K562 (cell line): Measurements from ENCODE around the gene DPH1. TPM values are rescaled to one million over a fixed set of nuclear protein-coding genes. Genes with fewer than 3 reads are reported as not detected.

Experiments
- ARID2 ChIP-seq: fragments of 450-650 bp; IDR thresholded peaks from 2 replicates; pipeline ENCODE4 v1.6.1; 2017; ENCODE audit warnings: antibody characterized with exemption, mild to moderate bottlenecking
- BHLHE40 ChIP-seq: IDR thresholded peaks from 2 replicates; pipeline ENCODE4 v1.6.1; 2011; ENCODE audit warnings: low read length, improper control_type of control experiment
- GABPA ChIP-seq: fragments of 200-800 bp; sonication (Bioruptor generic); conservative IDR thresholded peaks from 2 replicates; pipeline ENCODE4 v1.6.1; 2016; ENCODE audit warnings: low read depth, missing genetic modification characterization, missing compliant biosample characterization
- KAT8 ChIP-seq: fragments of 450-650 bp; IDR thresholded peaks from 2 replicates; pipeline ENCODE4 v1.6.1; 2016; ENCODE audit warnings: low read depth, mild to moderate bottlenecking
- NCOA2 ChIP-seq, 2 experiments: fragments of 450-650 bp; IDR thresholded peaks; 2 replicates each; pipeline ENCODE4 v1.6.1; 2018; ENCODE audit warnings: mild to moderate bottlenecking in 2 of 2, moderate library complexity in 1 of 2; ENCODE audit not compliant: partially characterized antibody in 2 of 2
- NFIC ChIP-seq: fragments of 450-650 bp; IDR thresholded peaks from 2 replicates; pipeline ENCODE4 v1.6.1; 2017; ENCODE audit warnings: mild to moderate bottlenecking, inconsistent platforms
- PTRF ChIP-seq: fragments of 450-650 bp; IDR thresholded peaks from 2 replicates; pipeline ENCODE4 v1.6.1; 2016; ENCODE audit warnings: mild to moderate bottlenecking, missing genetic modification characterization, missing compliant biosample characterization
- ZNF184 ChIP-seq: sonication (generic); formaldehyde crosslinking; IDR thresholded peaks from 2 replicates; pipeline ENCODE4 v1.5.0; 2020; ENCODE audit warnings: missing genetic modification reagents
- ZNF232 ChIP-seq: sonication (generic); formaldehyde crosslinking; IDR thresholded peaks from 2 replicates; pipeline ENCODE4 v1.8.0; 2022; ENCODE audit warnings: mild to moderate bottlenecking, missing genetic modification reagents
- ZNF589 ChIP-seq: fragments of 200-800 bp; sonication (Bioruptor generic); IDR thresholded peaks from 2 replicates; pipeline ENCODE4 v1.6.1; 2016; ENCODE audit warnings: low read depth, missing genetic modification characterization, missing compliant biosample characterization
- ZNF696 ChIP-seq: fragments of 250-450 bp; sonication (Bioruptor Pico); conservative IDR thresholded peaks from 2 replicates; pipeline ENCODE4 v1.4.0; 2020; ENCODE audit warnings: mild to moderate bottlenecking, moderate library complexity
- polyA plus RNA-seq, 8 experiments: library from polyadenylated mRNA; depleted of rRNA in 4 of 8; stranded (reverse) in 5 of 8; unstranded in 3 of 8; fragments of >200 nt; fragmentation: Nextera tagmentation in 2 of 8; fragmentation: Illumina TruSeq in 1 of 8; extraction: Ambion mirVana in 2 of 8; extraction: Trizol in 1 of 8; gene quantifications; 2 replicates each; pipeline versions ENCODE4 v1.2.1 to v1.2.3, GENCODE V29; 2011 to 2014; ENCODE audit warnings: inconsistent platforms in 1 of 8, missing spikeins in 1 of 8
- total RNA-seq, 7 experiments: library from RNA; depleted of rRNA in 6 of 7; stranded (reverse); fragments of >200 nt in 6 of 7; fragmentation: Illumina TruSeq in 2 of 7; extraction: Trizol in 2 of 7; gene quantifications; 2 replicates each; pipeline versions ENCODE4 v1.2.1 to v1.2.3, GENCODE V29; 2011 to 2021; ENCODE audit warnings: low replicate concordance in 1 of 7
- TF ChIP-seq, protein P1 (sequence below), 2 experiments: fragments of 450-650 bp; formaldehyde crosslinking in 1 of 2; IDR thresholded peaks; 2 replicates each; pipeline versions ENCODE4 v1.4.0 to v1.6.1; 2014 to 2020; ENCODE audit warnings: mild to moderate bottlenecking in 2 of 2, borderline replicate concordance in 1 of 2, low read depth in 1 of 2
- TF ChIP-seq, protein P2 (sequence below): fragments of 200-800 bp; sonication (Bioruptor generic); IDR thresholded peaks from 2 replicates; pipeline ENCODE4 v1.6.1; 2017; ENCODE audit warnings: missing genetic modification characterization, missing compliant biosample characterization
- TF ChIP-seq, protein P3 (sequence below): fragments of 450-650 bp; formaldehyde crosslinking; IDR thresholded peaks from 2 replicates; pipeline ENCODE4 v1.4.0; 2020; ENCODE audit warnings: mild to moderate bottlenecking, mixed read lengths

Gene DPH1
- total and polyA plus RNA-seq, 9 of the 15 experiments (the other 6 are each of a cell fraction or from before 2014, with no cell fraction given): 0.42 to 40.6 (median 20.2) TPM

DNA sequence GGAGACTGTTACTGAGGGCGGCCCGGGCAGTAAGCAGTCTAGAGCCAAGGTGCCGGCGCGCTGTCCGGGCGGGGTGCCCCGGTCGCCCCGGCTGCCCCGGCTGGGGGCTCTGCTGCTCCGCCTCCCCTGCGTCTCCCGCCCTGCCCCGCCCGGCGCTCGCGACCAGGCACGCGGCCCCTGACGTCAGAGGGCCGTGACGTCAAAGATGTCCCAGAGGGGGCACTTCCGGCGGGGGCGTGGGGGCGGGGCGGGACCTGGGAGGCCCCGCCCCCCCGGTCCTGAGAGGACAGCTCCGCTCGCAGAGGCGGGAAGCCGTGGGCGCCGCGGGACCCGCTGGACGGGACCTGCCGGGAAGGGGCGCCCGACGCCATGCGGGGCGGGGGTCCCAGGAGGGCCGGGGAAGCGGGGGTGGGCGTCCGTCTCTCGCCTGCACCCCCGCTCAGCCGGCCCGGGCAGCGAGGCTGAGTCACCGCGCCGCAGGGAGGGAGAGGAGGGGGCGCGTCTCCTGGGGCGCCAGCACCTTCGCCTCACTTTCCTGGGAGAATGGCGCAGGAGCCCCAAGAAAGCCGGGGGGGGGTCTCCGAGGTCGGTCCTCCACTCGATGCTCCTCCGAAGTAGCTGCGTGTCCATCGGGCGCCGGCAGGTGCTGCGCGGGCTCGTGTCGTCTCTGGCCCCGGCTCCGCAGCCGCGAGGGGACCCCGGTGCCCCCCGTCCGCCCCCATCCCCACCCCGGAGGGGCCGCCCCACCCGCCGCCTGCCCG, 20.5 kb downstream of the DPH1 start (continued):
- TF ChIP-seq, protein P1, sequence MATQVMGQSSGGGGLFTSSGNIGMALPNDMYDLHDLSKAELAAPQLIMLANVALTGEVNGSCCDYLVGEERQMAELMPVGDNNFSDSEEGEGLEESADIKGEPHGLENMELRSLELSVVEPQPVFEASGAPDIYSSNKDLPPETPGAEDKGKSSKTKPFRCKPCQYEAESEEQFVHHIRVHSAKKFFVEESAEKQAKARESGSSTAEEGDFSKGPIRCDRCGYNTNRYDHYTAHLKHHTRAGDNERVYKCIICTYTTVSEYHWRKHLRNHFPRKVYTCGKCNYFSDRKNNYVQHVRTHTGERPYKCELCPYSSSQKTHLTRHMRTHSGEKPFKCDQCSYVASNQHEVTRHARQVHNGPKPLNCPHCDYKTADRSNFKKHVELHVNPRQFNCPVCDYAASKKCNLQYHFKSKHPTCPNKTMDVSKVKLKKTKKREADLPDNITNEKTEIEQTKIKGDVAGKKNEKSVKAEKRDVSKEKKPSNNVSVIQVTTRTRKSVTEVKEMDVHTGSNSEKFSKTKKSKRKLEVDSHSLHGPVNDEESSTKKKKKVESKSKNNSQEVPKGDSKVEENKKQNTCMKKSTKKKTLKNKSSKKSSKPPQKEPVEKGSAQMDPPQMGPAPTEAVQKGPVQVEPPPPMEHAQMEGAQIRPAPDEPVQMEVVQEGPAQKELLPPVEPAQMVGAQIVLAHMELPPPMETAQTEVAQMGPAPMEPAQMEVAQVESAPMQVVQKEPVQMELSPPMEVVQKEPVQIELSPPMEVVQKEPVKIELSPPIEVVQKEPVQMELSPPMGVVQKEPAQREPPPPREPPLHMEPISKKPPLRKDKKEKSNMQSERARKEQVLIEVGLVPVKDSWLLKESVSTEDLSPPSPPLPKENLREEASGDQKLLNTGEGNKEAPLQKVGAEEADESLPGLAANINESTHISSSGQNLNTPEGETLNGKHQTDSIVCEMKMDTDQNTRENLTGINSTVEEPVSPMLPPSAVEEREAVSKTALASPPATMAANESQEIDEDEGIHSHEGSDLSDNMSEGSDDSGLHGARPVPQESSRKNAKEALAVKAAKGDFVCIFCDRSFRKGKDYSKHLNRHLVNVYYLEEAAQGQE (IDR thresholded peaks at IDR 0.05; ENCODE audit: borderline replicate concordance): peak; percentile 70
- TF ChIP-seq, protein P1 (CRISPR knock-in tag; IDR thresholded peaks at IDR 0.05; ENCODE audit: low read depth): no peak; the same call in 1 of the 2 replicates
- TF ChIP-seq NCOA2 (IDR thresholded peaks at IDR 0.05; ENCODE audit: partially characterized antibody in 2 of 2): no peak
- peak; percentile 38; the same call in 1 of the 2 replicates for TF ChIP-seq ZNF589 (CRISPR knock-in tag)
- no peak for TF ChIP-seq ZNF696 (CRISPR knock-in tag)
- no peak for TF ChIP-seq KAT8
- TF ChIP-seq ZNF232 (CRISPR knock-in tag): no peak
- TF ChIP-seq, protein P2, sequence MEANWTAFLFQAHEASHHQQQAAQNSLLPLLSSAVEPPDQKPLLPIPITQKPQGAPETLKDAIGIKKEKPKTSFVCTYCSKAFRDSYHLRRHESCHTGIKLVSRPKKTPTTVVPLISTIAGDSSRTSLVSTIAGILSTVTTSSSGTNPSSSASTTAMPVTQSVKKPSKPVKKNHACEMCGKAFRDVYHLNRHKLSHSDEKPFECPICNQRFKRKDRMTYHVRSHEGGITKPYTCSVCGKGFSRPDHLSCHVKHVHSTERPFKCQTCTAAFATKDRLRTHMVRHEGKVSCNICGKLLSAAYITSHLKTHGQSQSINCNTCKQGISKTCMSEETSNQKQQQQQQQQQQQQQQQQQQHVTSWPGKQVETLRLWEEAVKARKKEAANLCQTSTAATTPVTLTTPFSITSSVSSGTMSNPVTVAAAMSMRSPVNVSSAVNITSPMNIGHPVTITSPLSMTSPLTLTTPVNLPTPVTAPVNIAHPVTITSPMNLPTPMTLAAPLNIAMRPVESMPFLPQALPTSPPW (CRISPR knock-in tag): peak; percentile 87
- peak; percentile 95 for TF ChIP-seq GABPA (tag)
- TF ChIP-seq ZNF184 (CRISPR knock-in tag): no peak
- TF ChIP-seq ARID2: no peak
- peak; percentile 26; the same call in 1 of the 2 replicates for TF ChIP-seq BHLHE40
- TF ChIP-seq, protein P3, sequence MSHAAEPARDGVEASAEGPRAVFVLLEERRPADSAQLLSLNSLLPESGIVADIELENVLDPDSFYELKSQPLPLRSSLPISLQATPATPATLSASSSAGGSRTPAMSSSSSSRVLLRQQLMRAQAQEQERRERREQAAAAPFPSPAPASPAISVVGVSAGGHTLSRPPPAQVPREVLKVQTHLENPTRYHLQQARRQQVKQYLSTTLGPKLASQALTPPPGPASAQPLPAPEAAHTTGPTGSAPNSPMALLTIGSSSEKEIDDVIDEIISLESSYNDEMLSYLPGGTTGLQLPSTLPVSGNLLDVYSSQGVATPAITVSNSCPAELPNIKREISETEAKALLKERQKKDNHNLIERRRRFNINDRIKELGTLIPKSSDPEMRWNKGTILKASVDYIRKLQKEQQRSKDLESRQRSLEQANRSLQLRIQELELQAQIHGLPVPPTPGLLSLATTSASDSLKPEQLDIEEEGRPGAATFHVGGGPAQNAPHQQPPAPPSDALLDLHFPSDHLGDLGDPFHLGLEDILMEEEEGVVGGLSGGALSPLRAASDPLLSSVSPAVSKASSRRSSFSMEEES: no peak
- TF ChIP-seq PTRF: no peak
- 0 out of 2 replicates have a peak, but pooled peaks have one; percentile 12 for TF ChIP-seq NFIC
